Nephron progenitor cell (in vitro differentiated cells): ENCODE results near the gene CSF2RB.

ENCODE experiments used
- DNase-seq: peaks from one replicate; pipeline ENCODE4 v3.0.0; 2021
- H3K27ac Mint-ChIP-seq: 2 replicates; pipeline ENCODE4 v1.8.0; 2021; ENCODE audit warnings: mild to moderate bottlenecking, moderate library complexity, mixed read lengths
- H3K27me3 Mint-ChIP-seq: 2 replicates; pipeline ENCODE4 v1.8.0; 2021; ENCODE audit warnings: mild to moderate bottlenecking, low read depth, mixed read lengths; ENCODE audit not compliant: poor library complexity
- H3K36me3 Mint-ChIP-seq: 2 replicates; pipeline ENCODE4 v1.8.0; 2021; ENCODE audit warnings: low read depth, mixed read lengths
- H3K4me1 Mint-ChIP-seq: 2 replicates; pipeline ENCODE4 v1.8.0; 2021; ENCODE audit warnings: mixed read lengths
- H3K4me3 Mint-ChIP-seq: 2 replicates; pipeline ENCODE4 v1.8.0; 2021; ENCODE audit warnings: mild to moderate bottlenecking, moderate library complexity, mixed read lengths
- H3K9me3 Mint-ChIP-seq: 2 replicates; pipeline ENCODE4 v1.8.0; 2021; ENCODE audit warnings: mild to moderate bottlenecking, moderate library complexity, mixed read lengths
- CTCF ChIP-seq: fragments of 200-600 bp; sonication (generic); IDR thresholded peaks from 2 replicates; pipeline ENCODE4 v1.5.0; 2021; ENCODE audit warnings: antibody characterized with exemption

The CSF2RB gene

DNA sequence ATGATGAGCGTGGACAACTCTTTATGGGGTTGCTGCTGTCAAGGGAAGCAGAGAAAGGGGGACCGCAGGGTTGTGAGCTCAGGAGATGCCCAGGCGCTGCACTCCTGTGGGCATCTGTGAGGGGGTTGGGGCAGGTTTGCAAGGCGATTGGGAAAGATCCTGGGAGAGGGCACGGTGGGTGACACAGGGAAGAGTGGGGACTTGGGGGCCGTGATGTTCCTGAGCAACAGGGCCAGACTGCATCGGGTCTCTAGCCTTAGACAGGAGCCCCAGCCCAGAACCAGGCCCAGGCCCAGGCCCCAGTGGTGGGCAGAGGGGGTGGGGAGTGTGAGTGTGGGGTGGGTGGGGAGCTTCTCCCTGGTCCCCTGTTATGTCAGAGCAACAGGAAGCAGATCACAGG is 38.3 kb downstream of the CSF2RB start:
- no peak for DNase-seq

DNA sequence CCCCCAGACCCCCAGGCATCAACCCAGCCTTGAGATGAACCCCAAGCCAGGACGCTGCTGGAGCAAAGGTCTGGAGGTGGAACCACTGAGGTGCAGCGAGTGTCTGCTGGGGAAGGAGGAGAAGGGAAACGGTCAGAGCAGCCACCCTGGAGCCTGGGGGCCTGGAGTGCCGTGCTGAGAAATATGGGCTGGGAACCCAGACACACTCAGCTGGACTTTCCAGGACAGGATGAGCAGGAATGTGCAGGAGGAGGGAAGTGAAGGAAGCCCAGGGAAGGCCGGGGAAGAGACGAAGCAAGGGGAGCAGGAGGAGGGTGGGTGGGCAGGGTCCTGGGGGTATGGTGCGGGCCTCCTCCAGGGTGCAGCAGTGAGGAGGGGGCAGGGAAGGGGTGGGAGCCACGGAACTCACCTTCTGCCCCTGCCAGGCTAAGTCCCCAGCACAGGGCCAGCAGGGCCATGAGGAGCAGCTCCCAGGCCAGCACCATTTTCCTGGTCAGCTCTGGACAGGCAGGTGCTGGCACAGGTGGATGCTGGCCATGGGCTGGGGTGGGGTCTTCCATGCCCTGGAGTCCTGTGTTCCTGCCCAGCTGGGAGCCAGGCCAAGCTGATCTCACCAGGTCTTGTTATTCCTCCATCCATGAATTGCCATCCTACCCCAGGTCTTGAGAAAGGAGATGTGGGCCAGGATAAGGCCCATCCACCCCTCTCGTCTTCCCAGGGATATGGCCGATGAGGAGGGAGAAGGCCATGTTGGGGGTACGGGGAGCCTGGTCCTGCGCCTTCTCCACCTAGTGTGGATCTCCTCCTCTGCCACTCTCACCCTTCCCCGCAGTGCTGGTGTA is 40.0 kb downstream of the CSF2RB start:
- DNase-seq: no peak
- Mint-ChIP-seq H3K36me3 (no peaks in the 10 kb centered on the region), H3K27ac (peak overlapping the region; percentile 62), H3K4me3 (no peak overlapping the region), H3K4me1 (peaks cover 13% of the 10 kb centered on the region), H3K9me3 (peaks cover 18% of the 10 kb centered on the region), H3K27me3 (peaks cover 5% of the 10 kb centered on the region)
- no peak for TF ChIP-seq CTCF

More for the DNA sequence above, 38.3 kb downstream of the CSF2RB start:
- peaks cover 4% of the 10 kb centered on the region for H3K27me3 Mint-ChIP-seq
- H3K4me1 Mint-ChIP-seq: peaks cover 14% of the 10 kb centered on the region
- H3K9me3 Mint-ChIP-seq: peaks cover 28% of the 10 kb centered on the region
- no peaks in the 10 kb centered on the region for H3K36me3 Mint-ChIP-seq
- no peak overlapping the region for H3K27ac Mint-ChIP-seq
- TF ChIP-seq CTCF: no peak
- H3K4me3 Mint-ChIP-seq: no peak overlapping the region

GRCh38 chr22:36954251-36955014 is 41.0 kb downstream of the CSF2RB start:
- no peak overlapping the region for H3K4me3 Mint-ChIP-seq
- peak overlapping the region; percentile 24 for H3K27ac Mint-ChIP-seq
- TF ChIP-seq CTCF: no peak
- H3K4me1 Mint-ChIP-seq: peaks cover 7% of the 10 kb centered on the region
- DNase-seq: no peak
- H3K9me3 Mint-ChIP-seq: peaks cover 18% of the 10 kb centered on the region
- H3K36me3 Mint-ChIP-seq: no peaks in the 10 kb centered on the region
- peaks cover 9% of the 10 kb centered on the region for H3K27me3 Mint-ChIP-seq

DNA sequence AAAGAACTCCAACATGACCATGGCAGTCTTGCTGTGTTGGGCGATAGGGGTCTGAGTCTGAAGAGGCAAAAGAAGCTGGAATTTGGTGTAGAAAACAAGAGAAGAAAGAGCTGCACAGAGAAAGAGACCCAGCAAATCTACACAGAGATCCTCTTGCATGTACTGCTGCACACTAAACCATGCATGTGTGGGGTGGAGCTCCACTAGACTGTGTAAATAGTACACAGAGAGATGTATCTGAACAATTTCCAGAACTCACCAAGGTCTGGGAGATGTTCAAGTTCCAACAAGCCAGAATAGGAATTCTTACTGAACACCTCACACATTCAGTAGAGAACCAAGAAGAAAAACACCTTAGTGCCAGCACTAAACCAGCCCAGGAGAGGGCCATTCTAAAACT is 42.3 kb downstream of the CSF2RB start:
- H3K27me3 Mint-ChIP-seq: peaks cover 19% of the 10 kb centered on the region
- peaks cover 18% of the 10 kb centered on the region for H3K9me3 Mint-ChIP-seq
- DNase-seq: no peak
- TF ChIP-seq CTCF: no peak
- no peak overlapping the region for H3K27ac Mint-ChIP-seq
- H3K4me1 Mint-ChIP-seq: peaks cover 7% of the 10 kb centered on the region
- no peak overlapping the region for H3K4me3 Mint-ChIP-seq
- H3K36me3 Mint-ChIP-seq: no peaks in the 10 kb centered on the region

GRCh38 chr22:36958366-36958765 is 44.9 kb downstream of the CSF2RB start:
- Mint-ChIP-seq H3K9me3 (peaks cover 18% of the 10 kb centered on the region), H3K27me3 (peaks cover 30% of the 10 kb centered on the region), H3K4me1 (peaks cover 7% of the 10 kb centered on the region), H3K36me3 (no peaks in the 10 kb centered on the region), H3K4me3 (no peak overlapping the region), H3K27ac (no peak overlapping the region)
- no peak for DNase-seq
- no peak for TF ChIP-seq CTCF
